HepG2 (cell line): ENCODE data around the gene SLC4A2. TPM values are rescaled to one million over a fixed set of nuclear protein-coding genes. Genes with fewer than 3 reads are reported as not detected.

Experiments used
- ATF6 ChIP-seq: sonication (generic); formaldehyde crosslinking; conservative IDR thresholded peaks from 2 replicates; pipeline ENCODE4 v1.4.0; 2020; ENCODE audit warnings: missing genetic modification reagents
- BRCA1 ChIP-seq: sonication (generic); formaldehyde crosslinking; IDR thresholded peaks from 2 replicates; pipeline ENCODE4 v1.4.0; 2020; ENCODE audit warnings: missing genetic modification reagents
- CHCHD3 ChIP-seq: sonication (generic); formaldehyde crosslinking; IDR thresholded peaks from 2 replicates; pipeline ENCODE4 v1.8.0; 2022; ENCODE audit warnings: mild to moderate bottlenecking, missing genetic modification reagents, moderate library complexity
- E2F5 ChIP-seq: sonication (generic); formaldehyde crosslinking; conservative IDR thresholded peaks from 2 replicates; pipeline ENCODE4 v1.4.0; 2020; ENCODE audit warnings: missing genetic modification reagents
- EED ChIP-seq: sonication (generic); formaldehyde crosslinking; IDR thresholded peaks from 2 replicates; pipeline ENCODE4 v1.5.0; 2020; ENCODE audit warnings: mild to moderate bottlenecking, missing genetic modification reagents
- HMGXB3 ChIP-seq: sonication (generic); formaldehyde crosslinking; IDR thresholded peaks from 2 replicates; pipeline ENCODE4 v1.4.0; 2020; ENCODE audit warnings: missing genetic modification reagents, borderline replicate concordance
- MBNL3 ChIP-seq: fragments of 250-450 bp; sonication (Bioruptor Pico); conservative IDR thresholded peaks from 2 replicates; pipeline ENCODE4 v1.8.0; 2022; ENCODE audit warnings: mild to moderate bottlenecking, inconsistent platforms
- REL ChIP-seq: sonication (generic); formaldehyde crosslinking; conservative IDR thresholded peaks from 2 replicates; pipeline ENCODE4 v1.8.0; 2022; ENCODE audit warnings: mild to moderate bottlenecking, missing genetic modification reagents, moderate library complexity
- U2AF2 ChIP-seq: fragments of 200-400 bp; formaldehyde crosslinking; IDR thresholded peaks from 2 replicates; pipeline ENCODE4 v1.6.1; 2017; ENCODE audit warnings: low read depth, mild to moderate bottlenecking, low read length
- ZBTB40 ChIP-seq, 2 experiments: fragments of 450-650 bp in 1 of 2; sonication (generic) in 1 of 2; formaldehyde crosslinking in 1 of 2; IDR thresholded peaks; 2 replicates each; pipeline versions ENCODE4 v1.6.1 to v1.8.0; 2016 to 2022; ENCODE audit warnings: antibody characterized with exemption in 1 of 2, mild to moderate bottlenecking in 1 of 2, missing genetic modification reagents in 1 of 2
- ZNF383 ChIP-seq: sonication (generic); formaldehyde crosslinking; IDR thresholded peaks from 2 replicates; pipeline ENCODE4 v1.4.0; 2020; ENCODE audit warnings: missing genetic modification reagents, mild to moderate bottlenecking, borderline replicate concordance
- ZNF558 ChIP-seq: sonication (generic); formaldehyde crosslinking; IDR thresholded peaks from 2 replicates; pipeline ENCODE4 v1.9.0; 2022; ENCODE audit warnings: mild to moderate bottlenecking, missing genetic modification reagents, borderline replicate concordance
- ZNF747 ChIP-seq: sonication (generic); formaldehyde crosslinking; IDR thresholded peaks from 2 replicates; pipeline ENCODE4 v1.8.1; 2023; ENCODE audit warnings: missing genetic modification reagents, mild to moderate bottlenecking, borderline replicate concordance
- polyA plus RNA-seq, 8 experiments: library from polyadenylated mRNA; depleted of rRNA in 3 of 8; stranded (reverse) in 7 of 8; unstranded in 1 of 8; fragments of >200 nt; fragmentation: Illumina TruSeq in 4 of 8; extraction: Trizol in 4 of 8; gene quantifications; 2 replicates each; pipeline versions ENCODE4 v1.2.1 to v1.2.3, GENCODE V29; 2011 to 2016; ENCODE audit warnings: low read depth in 4 of 8, missing spikeins in 1 of 8, mixed read lengths in 1 of 8; ENCODE audit not compliant: insufficient read depth in 1 of 8
- total RNA-seq, 5 experiments: library from RNA; depleted of rRNA; stranded (reverse); fragments of >200 nt; fragmentation: Illumina TruSeq; extraction: Trizol; gene quantifications; 2 replicates each; pipeline ENCODE4 v1.2.3, GENCODE V29; 2016; ENCODE audit warnings: low read depth in 1 of 5

Gene SLC4A2
- total and polyA plus RNA-seq, 2 of the 13 experiments (the other 11 are each of a cell fraction or from before 2014, with no cell fraction given) = 51.9 to 73.4 TPM

- TF ChIP-seq ZBTB40 (IDR thresholded peaks at IDR 0.05) (no peak), ZBTB40 (CRISPR knock-in tag; IDR thresholded peaks at IDR 0.05) (no peak), ZNF383 (CRISPR knock-in tag) (no peak), MBNL3 (no peak), U2AF2 (no peak), HMGXB3 (0 out of 2 replicates have a peak, but pooled peaks have one; percentile 36), ZNF558 (CRISPR knock-in tag) (no peak), ATF6 (no peak), CHCHD3 (no peak), ZNF747 (no peak), E2F5 (CRISPR knock-in tag) (no peak), REL (CRISPR knock-in tag) (no peak), EED (CRISPR knock-in tag) (no peak), BRCA1 (CRISPR knock-in tag) (no peak)
These were observed 41.4 kb upstream of the SLC4A2 start (continued) for GRCh38 chr7:151017953-151018420.
